B cell (primary cell): Measurements from ENCODE around the gene FEV. TPM values are rescaled to one million over a fixed set of nuclear protein-coding genes. Genes with fewer than 3 reads are reported as not detected.

Source experiments
- ATAC-seq: fragments of 200-7000 bp; cut with Tn5 transposase; one replicate; pipeline ENCODE4 v1.10.0; 2021; ENCODE audit warnings: low read depth, mild to moderate bottlenecking, moderate number of reproducible peaks, moderate library complexity
- CTCF ChIA-PET: fragments of 350-600 bp; sonication (Branson Sonifier 250); formaldehyde crosslinking; loops from one replicate; lab custom pipeline; 2021; ENCODE audit warnings: antibody characterized with exemption, inconsistent platforms; lab: Charles Lee
- POLR2A ChIA-PET: fragments of 350-600 bp; sonication (Branson Sonifier 250); formaldehyde crosslinking; loops from one replicate; lab custom pipeline; 2021; ENCODE audit warnings: antibody characterized with exemption; lab: Charles Lee
- DNase-seq: peaks from one replicate; pipeline ENCODE4 v3.0.0; 2013
- H2AFZ ChIP-seq: 2 replicates; pipeline ENCODE4 v1.6.1; 2012; ENCODE audit warnings: mild to moderate bottlenecking, low read depth, low read length; ENCODE audit not compliant: insufficient read depth, poor library complexity, severe bottlenecking
- H3K27ac ChIP-seq, 2 donors: 1 replicate in 1 of 2; 2 replicates in 1 of 2; pipeline ENCODE4 v1.5.1; 2012 to 2013; ENCODE audit warnings: low read length in 2 of 2, mild to moderate bottlenecking in 2 of 2, moderate library complexity in 1 of 2
- H3K27me3 ChIP-seq, 4 experiments: fragments of 200-600 bp in 1 of 4; sonication (generic) in 1 of 4; replicated peaks in 1 of 4; 1 replicate in 2 of 4; 2 replicates in 2 of 4; pipeline versions ENCODE4 v1.6.1 to v1.7.0; 2013 to 2016; ENCODE audit warnings: low read length in 3 of 4, mild to moderate bottlenecking in 2 of 4, mixed read lengths in 1 of 4, moderate library complexity in 1 of 4; ENCODE audit not compliant: insufficient read depth in 4 of 4, control insufficient read depth in 3 of 4; ENCODE audit errors: control extremely low read depth in 1 of 4
- H3K36me3 ChIP-seq, 2 experiments: replicated peaks in 1 of 2; 1 replicate in 1 of 2; 2 replicates in 1 of 2; pipeline versions ENCODE4 v1.6.1 to v1.7.1; 2013; ENCODE audit warnings: low read length in 1 of 2; ENCODE audit not compliant: insufficient read depth in 2 of 2, control insufficient read depth in 1 of 2; ENCODE audit errors: control extremely low read depth in 1 of 2, extremely low read depth in 1 of 2
- H3K4me1 ChIP-seq, 2 donors: fragments of 200-600 bp in 1 of 2; sonication (generic) in 1 of 2; 1 replicate in 1 of 2; 2 replicates in 1 of 2; pipeline versions ENCODE4 v1.5.1 to v1.6.1; 2013 to 2017; ENCODE audit warnings: low read length in 2 of 2; ENCODE audit not compliant: control insufficient read depth in 2 of 2, insufficient read depth in 2 of 2
- H3K4me2 ChIP-seq: replicated peaks from 2 replicates; pipeline ENCODE3; 2012; ENCODE audit warnings: mild to moderate bottlenecking, low read depth, low read length; ENCODE audit not compliant: poor library complexity, severe bottlenecking
- H3K4me3 ChIP-seq, 5 experiments: fragments of 200-600 bp in 1 of 5; sonication (generic) in 1 of 5; 1 replicate in 3 of 5; 2 replicates in 2 of 5; pipeline versions ENCODE4 v1.5.1 to v1.7.0; 2011 to 2016; ENCODE audit warnings: low read length in 4 of 5, mild to moderate bottlenecking in 4 of 5, low read depth in 2 of 5, control low read depth in 1 of 5, moderate library complexity in 1 of 5; ENCODE audit not compliant: insufficient read depth in 1 of 5; ENCODE audit errors: control extremely low read depth in 1 of 5, extremely low read depth in 1 of 5
- H3K79me2 ChIP-seq: fragments of 200-600 bp; sonication (generic); one replicate; pipeline ENCODE4 v1.6.0; 2016; ENCODE audit warnings: low read length; ENCODE audit not compliant: control insufficient read depth, insufficient read depth
- H3K9ac ChIP-seq: fragments of 200-600 bp; sonication (generic); 2 replicates; pipeline ENCODE4 v1.6.1; 2017; ENCODE audit warnings: mild to moderate bottlenecking, low read length, moderate library complexity
- H3K9me3 ChIP-seq, 3 donors: one replicate each; pipeline versions ENCODE4 v1.6.1 to v1.7.1; 2013; ENCODE audit warnings: low read length in 2 of 3; ENCODE audit not compliant: control insufficient read depth in 2 of 3, insufficient read depth in 1 of 3; ENCODE audit errors: control extremely low read depth in 1 of 3
- H4K20me1 ChIP-seq: 2 replicates; pipeline ENCODE4 v1.6.0; 2012; ENCODE audit warnings: mild to moderate bottlenecking, low read length; ENCODE audit not compliant: insufficient read depth, control insufficient read depth, poor library complexity, severe bottlenecking
- H3K27ac Mint-ChIP-seq: one replicate; pipeline ENCODE4 v1.8.0; 2021; ENCODE audit warnings: mixed read lengths
- H3K27me3 Mint-ChIP-seq: one replicate; pipeline ENCODE4 v1.8.0; 2021; ENCODE audit warnings: mixed read lengths
- H3K4me1 Mint-ChIP-seq: one replicate; pipeline ENCODE4 v1.8.0; 2021; ENCODE audit warnings: mixed read lengths
- H3K4me3 Mint-ChIP-seq: one replicate; pipeline ENCODE4 v1.8.0; 2021; ENCODE audit warnings: mixed read lengths
- H3K9me3 Mint-ChIP-seq: one replicate; pipeline ENCODE4 v1.8.0; 2022; ENCODE audit warnings: mixed read lengths; ENCODE audit not compliant: insufficient read depth
- CTCF ChIP-seq: fragments of 200-600 bp; IDR thresholded peaks from one replicate; pipeline ENCODE4 v1.8.0; 2022; ENCODE audit warnings: antibody characterized with exemption, mild to moderate bottlenecking
- EZH2 ChIP-seq: IDR thresholded peaks from 2 replicates; pipeline ENCODE4 v1.6.1; 2012; ENCODE audit warnings: borderline replicate concordance, low read depth, mild to moderate bottlenecking, moderate library complexity, low read length; ENCODE audit not compliant: insufficient read depth, poor library complexity, severe bottlenecking
- WGBS: methylation state at CpG from one replicate; pipeline ENCODE4 v1.1.5; 2013; ENCODE audit warnings: missing lambda C conversion rate; ENCODE audit not compliant: insufficient coverage; 5-methylcytosine and 5-hydroxymethylcytosine counted together
- intact Hi-C: fragments of 100-400 bp; cut with micrococcal nuclease; formaldehyde crosslinking; loops from one replicate; pipeline ENCODE4 v1.10.0; 2022
- polyA plus RNA-seq: library from polyadenylated mRNA; depleted of rRNA; stranded (reverse); fragments of >200 nt; gene quantifications from 2 replicates; pipeline ENCODE4 v1.2.3, GENCODE V29; 2012
- total RNA-seq, 2 donors: library from RNA; stranded (reverse); fragments of 120-200 nt in 1 of 2; gene quantifications; 1 replicate in 1 of 2; 2 replicates in 1 of 2; pipeline versions ENCODE4 v1.2.3 to v1.2.4, GENCODE V29; 2013 to 2022

FEV gene
- total and polyA plus RNA-seq, 2 donors (not counting 1 experiment from before 2014, with no cell fraction given), result not detected

DNA sequence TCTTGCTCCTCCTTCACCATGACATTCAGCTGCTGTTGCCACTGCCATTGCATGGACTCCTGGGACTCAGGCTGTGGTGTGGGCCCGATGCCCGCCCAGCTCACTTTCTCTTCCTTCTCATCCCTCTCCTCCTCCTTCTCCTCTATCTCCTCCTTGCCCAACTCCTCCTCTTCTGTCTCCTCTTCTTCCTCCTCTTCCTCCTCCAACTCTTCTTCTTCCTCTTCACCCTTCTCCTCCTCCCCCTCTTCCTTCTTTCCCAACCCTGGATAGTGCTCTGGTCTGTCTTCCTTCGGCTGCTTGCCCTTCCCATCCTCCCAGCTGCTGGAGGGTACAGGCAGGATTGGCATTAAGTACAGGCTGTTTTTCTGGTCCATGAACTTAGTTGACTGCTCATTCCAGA lies 19.0 kb upstream of the FEV start:
- no peaks in the 10 kb centered on the region for H3K36me3 ChIP-seq
- no peak overlapping the region for H3K27ac ChIP-seq
- no peak overlapping the region for H3K4me2 ChIP-seq
- intact Hi-C loops, result no loop called here
- peaks cover 22% of the 10 kb centered on the region for H3K4me1 Mint-ChIP-seq
- H3K27me3 Mint-ChIP-seq, result peaks cover 56% of the 10 kb centered on the region
- no peak for TF ChIP-seq CTCF
- no peak for TF ChIP-seq EZH2
- peak overlapping the region; percentile 66 for H3K4me3 Mint-ChIP-seq
- no peaks in the 10 kb centered on the region for H4K20me1 ChIP-seq
- no peaks in the 10 kb centered on the region for H3K9me3 Mint-ChIP-seq
- no peak overlapping the region for H3K27ac Mint-ChIP-seq
- no peaks in the 10 kb centered on the region for H3K79me2 ChIP-seq
- ATAC-seq, result no peak
- CTCF ChIA-PET, result interaction anchor here (1.1 to 2.6 kb wide), 4 partner anchors 9 to 152 kb away, joined by 3 to 9 read pairs (median 4); partner anchors contain the start of gene CFAP65
- H3K4me1 ChIP-seq, result peaks cover 25 to 37% of the 10 kb centered on the region in 2 donors
- peaks cover 0 to 26% (median 0%) of the 10 kb centered on the region in 3 donors for H3K9me3 ChIP-seq
- H3K27me3 ChIP-seq, result peaks cover 0 to 76% (median 28%) of the 10 kb centered on the region in 4 experiments
- POLR2A ChIA-PET, result no interaction called here
- no CpG with 5 or more reads among the region's 3 CpGs for WGBS
- H3K9ac ChIP-seq, result no peak overlapping the region
- no peak overlapping the region for H3K4me3 ChIP-seq
- DNase-seq, result no peak
- H2AFZ ChIP-seq, result no peak overlapping the region

GRCh38 chr2:219003267-219003634 lies 18.3 kb upstream of the FEV start:
- Histone ChIP-seq H3K4me1 (peaks cover 25 to 37% of the 10 kb centered on the region in 2 donors), H4K20me1 (no peaks in the 10 kb centered on the region), H3K9ac (peak overlapping the region; percentile 42), H3K27ac (no peak overlapping the region), H3K27me3 (peaks cover 0 to 77% (median 28%) of the 10 kb centered on the region in 4 experiments), H2AFZ (peak overlapping the region; percentile 60), H3K36me3 (no peaks in the 10 kb centered on the region), H3K4me3 (peak overlapping the region in 3 of 5 experiments; percentile 17 to 39 (median 35)), H3K9me3 (peaks cover 0 to 26% (median 0%) of the 10 kb centered on the region in 3 donors), H3K4me2 (peak overlapping the region; percentile 76), H3K79me2 (no peaks in the 10 kb centered on the region)
- peaks cover 22% of the 10 kb centered on the region for H3K4me1 Mint-ChIP-seq
- no peak overlapping the region for H3K27ac Mint-ChIP-seq
- intact Hi-C loops, result no loop called here
- ATAC-seq, result no peak
- TF ChIP-seq CTCF (no peak), EZH2 (no peak)
- DNase-seq, result peak; percentile 21
- H3K9me3 Mint-ChIP-seq, result no peaks in the 10 kb centered on the region
- ChIA-PET POLR2A (no interaction called here), CTCF (interaction anchor here (1.3 to 2.6 kb wide), 3 partner anchors 8 to 127 kb away, joined by 3 to 9 read pairs (median 3); no protein-coding TSS in a partner anchor)
- WGBS, result 14% methylated on average over 17 of the region's 20 CpGs
- H3K27me3 Mint-ChIP-seq, result peaks cover 58% of the 10 kb centered on the region
- peak overlapping the region; percentile 66 for H3K4me3 Mint-ChIP-seq
